ENCODE measurements around the gene BMP7.
"Not testable (repeated sequence)": the region's sequence is repeated elsewhere in the genome, so short reads cannot be mapped to it uniquely, and the experiment has no call there.

Gene BMP7

DNA sequence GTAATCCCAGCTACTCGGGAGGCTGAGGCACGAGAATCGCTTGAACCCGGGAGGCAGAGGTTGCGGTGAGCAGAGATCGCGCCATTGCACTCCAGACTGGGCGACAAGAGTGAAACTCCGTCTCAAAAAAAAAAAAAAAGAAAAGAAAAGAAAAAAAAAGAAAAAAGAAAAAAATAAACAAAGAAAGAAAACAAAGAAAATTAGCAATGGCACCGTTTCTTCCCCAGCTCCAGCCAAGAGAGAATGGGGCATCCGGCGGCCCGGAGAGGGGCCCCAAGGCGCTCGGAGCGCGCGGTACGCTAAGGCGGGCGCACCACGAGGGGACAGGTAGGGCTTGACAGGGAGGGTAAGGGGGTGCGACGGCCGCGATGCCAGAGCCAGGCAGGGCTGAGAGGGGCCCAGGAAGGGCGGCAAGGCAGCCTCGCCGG, 1.5 kb downstream of the BMP7 start:
- ATAC-seq = not testable (repeated sequence)

DNA sequence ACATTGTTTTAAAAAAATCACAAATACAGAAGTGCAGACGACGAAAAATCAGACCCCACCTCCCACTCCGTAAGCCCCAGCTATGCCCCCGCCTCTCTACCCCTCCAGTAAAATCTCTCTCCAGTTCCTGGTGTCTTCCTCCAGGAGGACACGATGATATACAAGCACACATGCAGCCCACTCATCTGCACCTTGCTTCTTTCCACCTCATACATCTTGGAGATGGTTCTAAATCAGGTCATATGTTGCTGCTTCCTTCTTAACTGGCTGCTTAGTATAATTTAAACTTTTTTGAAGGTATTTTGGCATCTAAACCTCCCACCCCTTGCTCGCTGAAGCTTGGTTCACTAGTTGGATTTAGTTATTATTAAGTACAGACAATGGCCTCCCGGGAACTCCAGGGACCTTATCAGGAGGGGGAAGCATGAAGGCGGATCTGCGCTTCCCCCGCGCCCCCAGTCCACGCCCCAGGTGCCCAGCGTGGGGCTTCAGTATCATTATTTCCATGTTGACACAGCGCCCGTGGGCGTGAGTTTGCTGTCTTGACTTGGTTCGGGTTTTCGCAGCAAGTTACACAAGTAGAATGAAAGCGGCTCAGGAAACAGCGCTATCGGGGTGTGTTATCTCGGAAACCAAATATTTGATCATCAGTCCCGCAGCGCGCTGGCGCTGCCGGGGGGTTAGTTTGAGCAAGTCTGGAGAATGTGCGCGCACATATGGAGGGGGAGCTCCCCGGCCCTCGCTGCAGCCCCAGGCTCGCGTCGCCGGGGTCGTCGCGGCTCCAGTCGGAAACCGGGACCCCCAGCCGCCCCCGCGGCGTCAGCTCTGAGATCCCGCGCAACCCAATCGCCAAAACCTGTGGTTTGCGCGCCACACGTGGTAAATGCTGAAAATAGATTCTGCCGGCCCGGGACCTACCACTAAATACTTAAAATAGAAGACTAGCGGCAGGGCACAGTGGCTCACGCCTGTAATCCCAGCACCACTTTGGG, 2.3 kb downstream of the BMP7 start:
- ATAC-seq = no peak

DNA sequence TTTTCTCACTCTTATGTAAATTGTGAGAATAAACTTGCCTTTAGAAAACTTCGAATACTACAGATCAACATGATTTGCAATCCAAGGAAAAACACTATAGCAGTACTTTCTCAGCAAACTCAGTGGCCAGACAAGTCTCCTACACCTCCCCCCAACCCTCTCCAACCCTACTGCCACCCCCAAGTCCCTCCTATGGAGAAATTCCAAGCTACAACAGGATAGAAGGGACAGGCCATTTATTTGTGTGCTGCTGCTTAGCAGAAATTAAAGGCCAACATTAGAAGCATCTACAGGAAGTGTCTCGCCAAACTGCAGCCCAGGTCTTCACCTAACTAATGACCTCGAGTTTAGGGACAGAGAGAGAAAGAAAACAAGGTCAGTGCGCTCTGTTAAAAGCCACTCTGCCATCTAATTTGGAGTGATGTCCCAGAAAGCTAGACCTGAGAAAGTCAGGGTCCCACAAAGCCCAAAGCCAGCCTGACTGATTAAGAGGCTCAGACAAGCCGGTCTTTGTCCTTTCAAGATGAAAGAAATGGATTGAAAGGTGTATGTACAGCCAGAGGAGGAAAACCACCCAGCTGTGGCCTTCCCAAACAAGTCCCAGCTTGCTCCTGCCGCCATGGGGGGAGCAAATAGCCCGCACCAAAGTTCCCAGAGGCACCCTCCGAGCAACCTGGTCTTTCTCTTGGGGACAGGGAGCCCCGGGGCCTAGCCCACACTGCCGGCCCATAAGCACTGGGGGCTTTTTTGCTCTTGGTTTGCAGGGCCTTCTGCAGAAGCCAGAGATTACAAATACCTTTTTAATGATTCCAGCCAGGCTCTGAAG, 3.4 kb downstream of the BMP7 start:
- ATAC-seq = no peak

DNA sequence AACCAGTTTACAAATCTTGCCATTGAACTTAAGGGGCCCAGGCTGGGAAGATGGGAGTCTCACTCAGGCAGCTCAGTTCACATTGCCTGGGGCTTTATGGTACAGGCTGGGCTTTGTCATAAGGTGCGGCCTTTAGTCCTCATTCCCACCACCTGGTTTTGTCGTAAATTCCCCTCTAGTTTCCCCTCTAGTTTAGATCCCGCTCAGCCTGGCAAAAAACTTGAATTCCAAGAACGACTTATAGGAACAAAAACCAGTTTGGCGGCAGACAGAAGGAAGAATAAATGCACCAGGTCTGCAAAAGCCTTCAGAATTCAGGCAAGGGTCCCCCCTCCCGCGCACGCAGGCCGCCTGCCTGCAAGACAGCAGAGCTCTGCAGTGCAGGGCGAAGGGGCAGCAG, 4.1 kb downstream of the BMP7 start:
- no peak for ATAC-seq

DNA sequence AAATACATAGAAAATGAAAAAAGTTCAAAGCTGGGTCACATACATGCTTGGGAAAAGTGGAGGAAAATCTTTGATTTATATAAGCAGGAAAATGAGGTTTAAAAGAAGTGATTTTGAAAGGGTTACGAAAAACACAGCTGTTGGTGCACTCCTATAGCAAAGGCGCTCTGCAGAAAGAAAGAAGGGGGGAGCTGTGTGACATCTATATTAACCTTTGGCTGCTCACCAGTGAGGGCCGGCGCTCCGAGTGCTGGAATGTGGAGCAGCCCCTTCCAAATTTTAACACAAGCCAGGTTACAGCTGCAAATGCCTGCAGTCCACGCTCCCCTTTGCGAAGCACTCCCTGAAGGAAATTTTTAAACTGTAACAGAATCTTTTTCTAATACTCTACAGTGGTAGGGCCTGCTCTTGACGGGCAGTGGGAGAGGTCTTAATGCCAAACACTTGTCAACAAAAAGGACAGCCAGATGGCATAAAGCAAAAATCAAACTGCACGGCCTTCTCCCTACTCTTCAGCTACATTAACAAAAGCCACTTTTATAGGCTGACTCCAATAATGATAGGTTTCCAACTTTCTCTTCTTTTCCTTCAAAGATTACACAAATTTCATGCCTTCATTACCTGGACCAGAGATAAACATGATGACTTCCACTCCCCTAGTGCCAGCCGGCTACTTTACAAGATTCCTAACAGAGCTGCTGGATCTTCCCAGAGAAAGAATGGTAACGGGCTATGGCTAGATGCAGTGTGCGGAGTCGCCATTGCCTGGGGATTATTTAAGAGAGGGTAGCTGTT, 4.8 kb downstream of the BMP7 start:
- no peak for ATAC-seq

DNA sequence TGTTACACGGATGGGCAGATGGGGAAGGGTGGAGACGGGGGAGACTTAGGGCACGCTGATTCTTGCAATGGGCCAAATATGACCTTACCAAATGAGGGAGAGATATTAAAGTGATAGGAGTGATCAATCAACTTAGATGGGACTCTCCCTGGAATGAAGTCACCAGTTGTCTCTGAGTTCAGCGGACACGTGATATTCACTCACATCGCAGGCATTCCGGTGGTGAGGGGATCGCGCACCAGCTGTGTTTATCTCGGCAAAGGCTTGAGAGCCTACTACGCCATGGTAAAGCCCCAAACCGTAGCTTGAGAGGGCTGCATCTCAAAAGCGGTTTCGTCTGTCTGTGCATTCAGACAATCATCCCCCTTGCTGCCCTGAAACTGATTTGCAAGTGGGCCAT, 5.5 kb downstream of the BMP7 start:
- ATAC-seq = no peak

DNA sequence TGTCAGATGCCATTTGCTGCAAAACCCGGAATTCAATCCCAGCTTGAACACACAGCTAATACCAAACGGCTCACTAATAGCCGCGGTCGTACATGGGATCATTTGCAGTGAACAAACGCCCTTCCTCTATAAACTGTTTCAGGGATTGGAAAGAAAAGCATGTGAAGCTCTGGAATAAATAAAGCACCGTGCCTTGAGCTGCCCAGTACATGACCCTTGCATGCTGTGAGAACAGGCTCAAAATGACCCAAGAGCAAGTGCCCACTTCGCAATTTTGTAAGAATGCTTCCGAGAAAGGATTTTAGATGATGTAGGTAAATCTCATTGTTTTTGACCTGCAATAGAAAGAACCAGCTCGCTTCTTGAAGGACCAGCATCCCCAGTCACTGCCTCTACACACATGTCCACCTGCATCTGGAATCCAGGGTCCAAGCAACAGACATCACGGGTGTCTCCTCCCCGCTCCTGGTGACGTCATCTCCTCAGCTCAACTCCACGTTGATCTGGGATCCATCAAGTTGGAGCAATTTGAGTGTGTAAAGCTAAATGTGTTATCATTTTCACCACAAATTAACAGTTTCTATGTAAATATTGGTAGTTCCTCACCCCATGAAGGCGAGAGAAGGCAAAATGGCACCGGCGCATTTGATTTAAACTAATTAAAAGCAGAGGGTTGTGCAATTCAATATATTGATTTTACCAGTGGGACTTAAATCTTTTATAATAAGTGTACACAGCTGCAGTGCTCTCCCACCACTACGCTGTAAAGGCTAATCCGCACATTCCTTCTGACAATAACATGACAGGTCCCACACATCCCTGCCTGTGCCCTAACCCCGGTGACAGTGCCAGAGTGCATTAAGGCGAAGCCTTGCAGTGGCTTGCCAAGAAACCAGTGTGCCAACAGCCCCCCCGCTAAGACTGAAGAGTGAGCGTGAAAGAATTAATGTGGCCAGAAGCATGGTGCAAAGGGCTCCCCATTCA, 6.2 kb downstream of the BMP7 start:
- ATAC-seq = no peak

DNA sequence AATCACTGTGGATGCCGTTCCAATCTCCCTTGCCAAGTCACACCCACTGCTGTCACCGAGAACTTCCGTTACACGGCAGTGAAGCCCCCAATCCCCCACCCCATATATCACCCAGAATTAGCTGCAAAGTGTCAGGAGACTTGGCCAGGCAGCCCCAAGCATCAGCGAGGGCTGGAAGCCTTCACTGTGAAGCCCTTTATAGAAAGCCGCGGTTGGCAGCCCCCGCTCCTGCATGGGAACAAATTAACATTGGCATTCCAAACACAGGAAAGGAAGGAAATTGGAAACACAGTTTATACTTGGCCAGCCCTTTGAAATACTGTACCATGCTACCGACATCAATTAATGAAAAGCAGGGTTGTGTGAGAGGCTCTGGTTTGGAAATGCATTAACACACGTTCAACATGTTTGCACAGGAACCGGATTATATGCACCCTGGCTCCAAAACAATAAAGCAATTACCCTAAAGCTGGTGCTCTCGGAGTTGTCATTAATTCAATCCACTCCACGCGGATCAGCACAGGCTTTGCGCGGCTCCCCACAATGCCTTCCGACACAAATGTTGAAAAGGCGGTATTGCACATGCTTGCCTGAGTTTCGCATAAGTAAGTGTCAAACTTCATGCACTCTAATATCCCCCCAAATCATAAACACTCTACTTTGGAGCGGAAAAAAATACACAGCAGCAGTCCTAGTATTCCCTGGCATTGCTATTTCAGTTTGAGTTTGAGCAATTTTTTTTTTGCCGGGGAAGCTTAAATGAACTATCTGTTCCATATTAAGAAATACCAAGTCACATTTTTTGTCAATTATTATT, 7.1 kb downstream of the BMP7 start:
- ATAC-seq = no peak

DNA sequence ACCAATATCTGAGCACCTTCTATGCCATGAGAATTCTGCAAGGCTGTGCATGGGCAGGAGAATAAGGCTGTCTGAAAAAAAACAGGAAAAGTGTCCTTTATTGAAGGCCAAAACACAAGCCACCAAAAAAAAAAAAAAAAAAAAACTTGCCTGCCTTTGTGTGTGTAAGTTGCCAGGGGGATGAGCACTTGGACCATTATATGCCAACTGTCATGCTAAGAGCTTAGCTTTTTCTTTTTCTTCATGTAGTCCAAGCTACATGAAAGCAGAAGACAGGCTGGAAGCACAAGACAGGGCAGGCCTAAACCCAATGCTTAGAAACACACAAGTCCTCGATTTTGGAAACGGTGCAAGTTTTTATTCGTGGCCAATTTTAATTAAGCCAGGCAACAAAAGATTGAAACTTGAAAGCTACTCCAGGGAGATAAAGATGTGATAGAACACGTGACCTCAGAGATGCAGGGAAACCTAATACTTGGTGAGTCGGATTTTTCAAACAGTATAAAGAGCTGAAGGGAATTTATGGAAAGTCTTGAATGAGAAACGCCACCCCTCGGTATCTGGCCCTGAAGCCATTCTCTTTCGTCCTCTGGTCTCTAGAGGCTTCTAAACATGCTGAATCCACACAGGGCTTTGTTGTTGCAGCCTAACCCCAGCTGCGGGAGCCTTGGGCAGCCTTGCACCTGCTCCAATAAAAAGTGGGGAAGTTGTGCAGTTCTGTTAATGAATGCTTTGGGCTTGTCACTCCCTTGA, 8.6 kb downstream of the BMP7 start:
- no peak for ATAC-seq

GRCh38 chr20:57256908-57257307, 9.5 kb downstream of the BMP7 start:
- no peak for ATAC-seq

DNA sequence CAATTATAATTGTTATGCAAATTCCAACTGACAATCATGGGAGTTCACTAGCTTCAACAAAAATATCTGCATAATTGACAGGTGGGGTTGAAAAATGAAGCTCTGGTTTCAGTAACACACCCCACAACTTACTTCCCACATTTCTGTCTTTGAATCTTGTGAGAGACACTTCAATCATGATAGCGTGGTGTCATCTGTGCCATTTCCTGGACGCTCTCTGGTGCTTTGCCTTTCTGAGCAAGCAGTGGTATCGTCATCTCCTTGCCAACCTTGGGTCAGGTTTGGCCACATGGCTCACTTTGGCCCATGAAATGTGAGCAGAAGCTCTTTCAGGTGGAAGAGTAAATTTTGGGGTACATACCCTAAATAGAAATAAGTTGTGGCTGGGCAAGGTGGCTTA, 10.2 kb downstream of the BMP7 start:
- ATAC-seq = no peak

GRCh38 chr20:57255183-57255582, 11.3 kb downstream of the BMP7 start:
- no peak for ATAC-seq

- ATAC-seq = no peak
Measured at GRCh38 chr20:57252559-57253162, 13.8 kb downstream of the BMP7 start.

- ATAC-seq = no peak
Measured at GRCh38 chr20:57251949-57252348, 14.5 kb downstream of the BMP7 start.

- no peak for ATAC-seq
Measured at GRCh38 chr20:57251344-57251743, 15.1 kb downstream of the BMP7 start.

DNA sequence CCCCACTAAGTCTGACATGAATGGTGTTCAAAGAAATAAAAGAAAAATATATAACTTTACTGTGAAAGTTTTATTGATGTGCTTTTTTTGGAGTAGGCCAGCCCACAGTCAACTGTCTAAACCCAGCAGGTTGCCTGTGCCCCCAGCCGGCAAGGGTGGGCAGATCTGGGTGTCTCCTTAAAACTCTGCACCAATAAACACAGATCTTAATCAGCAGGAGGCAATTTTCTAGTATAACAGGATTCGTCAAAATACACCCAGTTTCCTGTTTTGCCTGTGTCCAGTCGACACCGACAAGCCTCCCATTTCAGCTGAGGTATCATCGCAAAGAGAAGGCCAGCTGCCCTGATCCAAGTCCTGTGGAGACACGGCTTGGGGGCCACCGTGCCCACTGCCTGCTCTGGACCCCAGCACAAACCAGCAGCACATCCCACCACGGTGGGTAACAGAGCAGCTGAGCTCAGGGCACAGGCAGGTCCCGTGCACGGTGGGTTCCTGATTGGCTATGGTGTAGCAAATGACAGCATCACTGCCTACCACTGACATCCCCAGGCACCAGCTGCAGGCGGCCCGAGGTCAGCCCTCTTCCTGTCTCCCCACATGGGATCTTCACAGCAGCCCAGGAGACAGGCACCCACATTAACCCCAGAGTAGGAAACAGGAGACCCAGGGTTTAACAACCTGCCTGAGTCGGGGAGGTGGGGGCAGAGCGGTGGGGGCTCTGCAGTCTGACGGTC, 15.7 kb downstream of the BMP7 start:
- peak in 1 of 2 donors; percentile 44 for ATAC-seq

DNA sequence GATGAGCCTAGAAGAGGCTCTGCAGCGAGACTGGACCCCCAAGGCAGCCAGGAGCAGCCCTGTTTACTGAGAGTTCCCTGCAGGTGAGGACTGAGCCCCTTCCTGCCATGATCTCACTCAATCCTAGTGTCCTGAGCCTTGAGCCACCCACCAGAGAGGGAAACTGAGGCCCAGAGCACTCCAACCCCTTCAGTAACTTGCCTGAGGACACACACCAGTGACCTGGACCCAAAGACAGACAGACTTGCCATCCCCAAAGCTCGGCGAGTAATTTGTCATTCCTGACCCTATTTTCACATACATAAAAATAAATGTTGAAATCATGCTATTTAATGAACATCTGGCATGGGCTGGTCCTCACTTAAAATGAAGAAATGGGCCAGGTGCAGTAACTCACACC, 16.7 kb downstream of the BMP7 start:
- ATAC-seq = no peak

- no peak for ATAC-seq
Measured at GRCh38 chr20:57249073-57249472, 17.4 kb downstream of the BMP7 start.

All from activated CD4-positive, CD25-positive, alpha-beta regulatory T cell treated with anti-CD3 and anti-CD28 coated beads, Interleukin-2, amount 50 U/mL, for 24 hours (primary cell).